ENCODE data around the gene GRID2. TPM values are rescaled to one million over a fixed set of nuclear protein-coding genes. Genes with fewer than 3 reads are reported as not detected.

The GRID2 gene
- total RNA-seq, 1 experiment from 2014 or later, result 2.2 TPM

DNA sequence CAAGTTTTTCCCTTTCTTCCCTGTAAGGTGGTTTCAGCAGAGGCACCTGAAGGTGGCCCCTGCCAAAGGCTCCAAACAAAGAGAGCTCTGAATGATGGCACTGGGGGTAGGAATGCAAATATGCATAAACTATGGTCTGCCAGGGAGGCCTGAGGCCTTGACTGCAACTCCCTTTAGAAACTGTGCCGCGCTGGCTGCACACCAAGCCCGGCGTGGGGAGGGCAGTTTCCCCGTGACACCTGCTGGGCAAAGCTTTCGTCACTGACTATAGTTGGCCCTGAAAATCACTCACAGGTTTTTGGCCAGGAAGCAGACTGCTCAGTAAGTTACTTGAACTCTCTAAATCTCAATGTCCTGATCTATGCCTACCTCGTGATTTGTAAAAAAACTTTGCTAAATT lies 1427.0 kb downstream of the GRID2 start:
- Histone ChIP-seq H3K9ac (ENCODE audit: low read length) (no peak overlapping the region), H3K9me2 (replicated peaks; ENCODE audit: low read length) (no peaks in the 10 kb centered on the region), H2AFZ (ENCODE audit: low read length) (no peak overlapping the region), H3K79me2 (ENCODE audit: low read length) (no peaks in the 10 kb centered on the region), H3K4me2 (ENCODE audit: low read length) (no peak overlapping the region), H3K9me3 (ENCODE audit: low read length) (no peaks in the 10 kb centered on the region), H3F3A (ENCODE audit: low read length, unreplicated experiment) (no peaks in the 10 kb centered on the region), H3K36me3 (ENCODE audit: low read depth, low read length) (no peaks in the 10 kb centered on the region), H3K4me3 (ENCODE audit: low read length) (no peak overlapping the region), H4K20me1 (ENCODE audit: low read length) (no peaks in the 10 kb centered on the region), H3K27ac (ENCODE audit: low read length) (no peak overlapping the region), H3K27me3 (ENCODE audit: low read length) (no peaks in the 10 kb centered on the region), H3K4me1 (ENCODE audit: insufficient read depth, low read length) (no peaks in the 10 kb centered on the region)
- BruUV-seq (replicated peaks), result no TSS peak
- TF ChIP-seq, protein P1, sequence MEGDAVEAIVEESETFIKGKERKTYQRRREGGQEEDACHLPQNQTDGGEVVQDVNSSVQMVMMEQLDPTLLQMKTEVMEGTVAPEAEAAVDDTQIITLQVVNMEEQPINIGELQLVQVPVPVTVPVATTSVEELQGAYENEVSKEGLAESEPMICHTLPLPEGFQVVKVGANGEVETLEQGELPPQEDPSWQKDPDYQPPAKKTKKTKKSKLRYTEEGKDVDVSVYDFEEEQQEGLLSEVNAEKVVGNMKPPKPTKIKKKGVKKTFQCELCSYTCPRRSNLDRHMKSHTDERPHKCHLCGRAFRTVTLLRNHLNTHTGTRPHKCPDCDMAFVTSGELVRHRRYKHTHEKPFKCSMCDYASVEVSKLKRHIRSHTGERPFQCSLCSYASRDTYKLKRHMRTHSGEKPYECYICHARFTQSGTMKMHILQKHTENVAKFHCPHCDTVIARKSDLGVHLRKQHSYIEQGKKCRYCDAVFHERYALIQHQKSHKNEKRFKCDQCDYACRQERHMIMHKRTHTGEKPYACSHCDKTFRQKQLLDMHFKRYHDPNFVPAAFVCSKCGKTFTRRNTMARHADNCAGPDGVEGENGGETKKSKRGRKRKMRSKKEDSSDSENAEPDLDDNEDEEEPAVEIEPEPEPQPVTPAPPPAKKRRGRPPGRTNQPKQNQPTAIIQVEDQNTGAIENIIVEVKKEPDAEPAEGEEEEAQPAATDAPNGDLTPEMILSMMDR (conservative IDR thresholded peaks at IDR 0.05; ENCODE audit: low read depth, low read length), result no peak
- TF ChIP-seq EZH2phosphoT487 (IDR thresholded peaks at IDR 0.05; ENCODE audit: borderline replicate concordance, low read length) (no peak), EZH2 (IDR thresholded peaks at IDR 0.05; ENCODE audit: low read length, unreplicated experiment) (no peak)
- POLR2A ChIA-PET (ENCODE audit: unreplicated experiment), result no interaction called here
- CTCF ChIA-PET, result no interaction called here
- intact Hi-C loops (cut with micrococcal nuclease), result no loop called here
- ATAC-seq, result no peak
- DNase-seq, result no peak

DNA sequence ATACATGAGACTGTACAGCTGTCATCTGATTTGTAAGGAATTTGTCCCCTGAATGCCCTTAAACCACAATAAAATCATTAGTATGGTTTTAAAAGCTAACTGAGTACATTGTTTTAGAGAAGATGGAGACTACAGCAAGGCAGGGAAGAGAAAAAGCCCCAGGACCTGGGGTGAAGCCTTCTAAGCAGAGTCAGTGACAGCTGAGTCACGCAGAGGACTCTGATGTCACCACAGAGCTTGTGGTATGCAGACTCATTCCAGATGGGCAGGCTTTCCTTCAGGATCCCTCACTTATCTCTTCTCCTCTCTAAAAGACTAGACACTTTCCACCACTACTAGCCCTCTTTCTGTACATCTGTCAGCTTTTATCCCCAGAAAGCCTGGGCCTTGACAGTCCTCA lies 1427.7 kb downstream of the GRID2 start:
- CTCF ChIA-PET, result no interaction called here

DNA sequence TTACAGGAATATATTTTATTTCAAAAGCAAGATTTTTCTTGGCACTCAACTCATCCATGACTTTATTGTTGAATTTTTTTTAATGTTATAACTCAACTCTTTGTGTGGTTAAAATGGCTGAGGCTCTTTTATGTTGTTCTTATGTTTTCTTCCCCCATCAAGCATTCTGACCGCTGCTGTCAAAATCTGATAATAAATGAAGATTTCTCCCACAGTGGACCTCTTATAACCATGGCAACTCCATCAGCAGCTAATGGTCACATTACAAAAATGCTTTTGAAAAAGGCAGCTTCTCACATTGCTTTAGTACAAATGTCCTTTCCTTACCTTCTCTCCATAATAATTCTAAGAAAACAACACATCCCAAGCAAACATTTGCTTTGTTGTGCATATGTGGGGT lies 1428.7 kb downstream of the GRID2 start:
- no peaks in the 10 kb centered on the region for H3F3A ChIP-seq (ENCODE audit: low read length, unreplicated experiment)
- no peak overlapping the region for H2AFZ ChIP-seq (ENCODE audit: low read length)
- H4K20me1 ChIP-seq (ENCODE audit: low read length), result no peaks in the 10 kb centered on the region
- ChIA-PET CTCF (no interaction called here), POLR2A (ENCODE audit: unreplicated experiment) (no interaction called here)
- H3K4me2 ChIP-seq (ENCODE audit: low read length), result no peak overlapping the region
- ATAC-seq, result no peak
- no peak overlapping the region for H3K4me3 ChIP-seq (ENCODE audit: low read length)
- H3K9ac ChIP-seq (ENCODE audit: low read length), result no peak overlapping the region
- no peak overlapping the region for H3K27ac ChIP-seq (ENCODE audit: low read length)
- H3K36me3 ChIP-seq (ENCODE audit: low read depth, low read length), result no peaks in the 10 kb centered on the region
- no peaks in the 10 kb centered on the region for H3K79me2 ChIP-seq (ENCODE audit: low read length)
- no peaks in the 10 kb centered on the region for H3K4me1 ChIP-seq (ENCODE audit: insufficient read depth, low read length)
- H3K9me2 ChIP-seq (replicated peaks; ENCODE audit: low read length), result no peaks in the 10 kb centered on the region
- no peaks in the 10 kb centered on the region for H3K27me3 ChIP-seq (ENCODE audit: low read length)
- DNase-seq, result no peak
- intact Hi-C loops (cut with micrococcal nuclease), result no loop called here
- TF ChIP-seq EZH2 (IDR thresholded peaks at IDR 0.05; ENCODE audit: low read length, unreplicated experiment) (no peak), EZH2phosphoT487 (IDR thresholded peaks at IDR 0.05; ENCODE audit: borderline replicate concordance, low read length) (no peak)
- TF ChIP-seq, protein P1 (conservative IDR thresholded peaks at IDR 0.05; ENCODE audit: low read depth, low read length), result no peak
- BruUV-seq (replicated peaks), result no TSS peak
- H3K9me3 ChIP-seq (ENCODE audit: low read length), result no peaks in the 10 kb centered on the region

More for the DNA sequence above, 1427.7 kb downstream of the GRID2 start:
- POLR2A ChIA-PET (ENCODE audit: unreplicated experiment), result no interaction called here
- Histone ChIP-seq H3K9me3 (ENCODE audit: low read length) (no peaks in the 10 kb centered on the region), H2AFZ (ENCODE audit: low read length) (no peak overlapping the region), H3F3A (ENCODE audit: low read length, unreplicated experiment) (no peaks in the 10 kb centered on the region), H3K79me2 (ENCODE audit: low read length) (no peaks in the 10 kb centered on the region), H3K9me2 (replicated peaks; ENCODE audit: low read length) (no peaks in the 10 kb centered on the region), H4K20me1 (ENCODE audit: low read length) (no peaks in the 10 kb centered on the region), H3K4me1 (ENCODE audit: insufficient read depth, low read length) (no peaks in the 10 kb centered on the region), H3K9ac (ENCODE audit: low read length) (no peak overlapping the region), H3K4me2 (ENCODE audit: low read length) (no peak overlapping the region), H3K36me3 (ENCODE audit: low read depth, low read length) (no peaks in the 10 kb centered on the region), H3K27me3 (ENCODE audit: low read length) (no peaks in the 10 kb centered on the region), H3K27ac (ENCODE audit: low read length) (no peak overlapping the region), H3K4me3 (ENCODE audit: low read length) (no peak overlapping the region)
- BruUV-seq (replicated peaks), result no TSS peak
- no peak for TF ChIP-seq EZH2 (IDR thresholded peaks at IDR 0.05; ENCODE audit: low read length, unreplicated experiment)
- no peak for TF ChIP-seq EZH2phosphoT487 (IDR thresholded peaks at IDR 0.05; ENCODE audit: borderline replicate concordance, low read length)
- TF ChIP-seq, protein P1 (conservative IDR thresholded peaks at IDR 0.05; ENCODE audit: low read depth, low read length), result no peak
- intact Hi-C loops (cut with micrococcal nuclease), result no loop called here
- ATAC-seq, result no peak; the same call in 1 of the 2 replicates
- peak; percentile 35 for DNase-seq
